Stimulated activated CD4-positive, alpha-beta T cell treated with anti-CD3 and anti-CD28 coated beads, Interleukin-2, amount 100 ng/mL, for 48 hours (primary cell): ENCODE measurements around the gene DNAH8.

ENCODE experiments used
- DNase-seq, 2 donors: peaks; one replicate each; pipeline ENCODE4 v3.0.0-alpha.2; 2020

Gene DNAH8

GRCh38 chr6:39078695-39079094, 363.6 kb downstream of the DNAH8 start:
- no peak for DNase-seq

GRCh38 chr6:39079197-39080125, 364.4 kb downstream of the DNAH8 start:
- DNase-seq = no peak
